GM21825 (cell line): ENCODE results near the gene SERPINH1.

Source experiments
- ATAC-seq: cut with Tn5 transposase; IDR thresholded peaks from one replicate; pipeline ENCODE4 v1.9.1; 2021; ENCODE audit warnings: mild to moderate bottlenecking, moderate library complexity; ENCODE audit not compliant: unreplicated experiment

Gene SERPINH1

GRCh38 chr11:75562048-75562835, at the start of gene SERPINH1:
SERPINH1 (plus strand) TSS chr11:75562253; CDS start chr11:75566350, 4,097 bp downstream.
- ATAC-seq = peak; percentile 58

GRCh38 chr11:75513250-75513649, 48.8 kb upstream of the SERPINH1 start:
- no peak for ATAC-seq

GRCh38 chr11:75514596-75514995, 47.5 kb upstream of the SERPINH1 start:
- no peak for ATAC-seq

GRCh38 chr11:75516140-75516539, 45.9 kb upstream of the SERPINH1 start:
- ATAC-seq = no peak

GRCh38 chr11:75516886-75517285, 45.2 kb upstream of the SERPINH1 start:
- no peak for ATAC-seq

GRCh38 chr11:75518204-75518549, 43.9 kb upstream of the SERPINH1 start:
- ATAC-seq = no peak

- no peak for ATAC-seq
These were observed 43.0 kb upstream of the SERPINH1 start for GRCh38 chr11:75518771-75519653.

GRCh38 chr11:75520688-75521087, 41.4 kb upstream of the SERPINH1 start:
- no peak for ATAC-seq

- ATAC-seq = no peak
These were observed 39.6 kb upstream of the SERPINH1 start for GRCh38 chr11:75522286-75523044.

GRCh38 chr11:75523189-75523588, 38.9 kb upstream of the SERPINH1 start:
- ATAC-seq = no peak

GRCh38 chr11:75523811-75524664, 38.0 kb upstream of the SERPINH1 start:
- ATAC-seq = no peak

- ATAC-seq = peak; percentile 3
These were observed 37.2 kb upstream of the SERPINH1 start for GRCh38 chr11:75524665-75525432.

GRCh38 chr11:75525433-75526191, 36.4 kb upstream of the SERPINH1 start, which contains the start of gene GDPD5:
GDPD5 (minus strand) TSS chr11:75525941; CDS start chr11:75477735, 48,206 bp downstream.
- ATAC-seq = peak; percentile 72

- no peak for ATAC-seq
These were observed 35.9 kb upstream of the SERPINH1 start for GRCh38 chr11:75526192-75526541.

GRCh38 chr11:75527130-75527529, 34.9 kb upstream of the SERPINH1 start:
- ATAC-seq = no peak

- ATAC-seq = no peak
These were observed 33.9 kb upstream of the SERPINH1 start for GRCh38 chr11:75527938-75528735.

GRCh38 chr11:75530577-75530976, 31.5 kb upstream of the SERPINH1 start:
- no peak for ATAC-seq

GRCh38 chr11:75531325-75531724, 30.7 kb upstream of the SERPINH1 start:
- no peak for ATAC-seq
